Activated CD4-positive, alpha-beta T cell treated with anti-CD3 and anti-CD28 coated beads, Interleukin-2, Interleukin-4, amounts not matched to agents 100 ng/mL and 50 ng/mL, durations not matched to agents 16 hours and 8 hours (primary cell): Measurements from ENCODE around the gene POLR2E.
"Not testable (repeated sequence)": the region's sequence is repeated elsewhere in the genome, so short reads cannot be mapped to it uniquely, and the experiment has no call there.

Source experiments
- DNase-seq: peaks from one replicate; pipeline ENCODE4 v3.0.0-alpha.2; 2020; ENCODE audit warnings: low spot score

Gene POLR2E

DNA sequence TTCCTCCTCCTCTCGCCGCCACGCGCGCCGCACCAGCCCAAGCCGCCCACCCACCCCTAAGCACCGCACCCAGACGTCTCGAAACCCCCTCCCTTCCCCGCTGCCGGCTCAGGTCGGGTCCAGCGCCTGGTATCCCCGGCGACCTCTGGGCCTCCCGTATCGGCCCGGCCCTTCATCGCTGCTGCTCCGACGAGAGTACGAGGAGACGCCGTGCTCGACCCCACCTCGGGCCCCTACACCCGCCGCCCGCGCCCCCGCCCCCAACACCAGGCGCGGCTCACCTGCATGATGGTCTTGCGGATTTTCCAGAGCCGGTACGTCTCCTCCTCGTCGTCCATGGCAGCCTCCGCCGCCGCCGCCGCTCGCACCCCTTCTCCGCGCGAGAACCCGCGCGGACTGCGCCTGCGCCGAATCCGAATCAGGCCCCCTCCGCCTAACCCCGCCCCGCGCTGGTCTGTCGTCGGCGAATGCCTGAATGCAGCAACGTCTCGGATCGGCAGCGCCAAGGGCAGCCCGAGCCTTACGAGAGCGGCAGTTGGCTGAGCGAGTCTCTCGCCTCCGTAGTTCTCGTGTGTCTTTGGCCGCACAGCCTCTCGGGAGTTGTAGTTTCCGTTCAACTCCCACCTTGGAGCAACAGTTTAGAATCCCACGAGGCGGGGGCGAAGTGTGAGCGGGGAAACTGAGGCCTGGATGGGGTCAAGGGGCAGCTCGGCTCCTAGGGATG is at the start of gene POLR2E:
Gene POLR2E (minus strand): TSS at position 398 of the 724 bp plus-strand sequence. CDS start 60 bp downstream, at position 338.
- DNase-seq = peak; percentile 99

DNA sequence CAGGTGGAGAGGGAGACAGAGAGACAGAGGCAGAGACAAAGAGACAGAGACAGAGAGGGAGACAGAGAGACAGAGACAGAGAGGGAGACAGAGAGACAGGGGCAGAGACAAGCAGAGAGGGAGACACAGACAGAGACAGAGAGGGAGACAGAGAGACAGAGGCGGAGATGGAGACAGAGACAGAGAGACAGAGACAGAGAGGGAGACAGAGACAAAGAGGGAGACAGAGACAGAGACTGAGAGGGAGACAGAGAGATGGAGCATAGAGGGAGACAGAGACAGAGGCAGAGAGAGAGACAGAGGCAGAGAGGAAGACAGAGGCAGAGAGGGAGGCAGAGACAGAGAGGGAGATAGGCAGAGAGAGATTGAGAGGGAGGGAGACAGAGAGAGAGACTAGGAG is 49.6 kb upstream of the POLR2E start:
- DNase-seq = no peak

DNA sequence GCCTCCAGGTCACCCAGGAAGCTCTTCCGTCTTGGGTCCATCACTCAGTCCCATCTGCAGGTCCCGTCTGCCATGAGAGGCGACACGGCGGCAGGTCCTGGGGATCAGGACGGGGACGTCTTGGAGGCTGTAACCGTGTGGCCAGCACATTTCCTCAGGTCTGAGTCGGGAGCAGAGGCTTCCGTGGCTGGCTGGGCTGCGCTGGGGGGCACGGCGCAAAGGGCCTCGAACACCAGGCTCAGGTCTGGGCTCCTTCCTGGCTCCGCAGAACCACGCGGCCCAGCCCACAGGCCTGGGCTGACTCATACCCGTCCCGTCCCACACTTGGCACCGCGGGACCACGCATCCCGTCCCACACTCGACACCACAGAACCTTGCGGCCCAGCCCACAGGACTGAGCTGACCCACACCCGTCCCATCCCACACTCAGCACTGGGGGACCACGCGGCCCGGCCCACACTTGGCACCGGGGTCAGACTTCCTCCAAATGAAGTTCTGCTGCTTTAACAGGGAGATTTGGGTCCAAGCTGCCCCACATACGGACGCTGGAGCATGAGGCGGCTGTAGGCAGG is 48.7 kb upstream of the POLR2E start:
- no peak for DNase-seq

DNA sequence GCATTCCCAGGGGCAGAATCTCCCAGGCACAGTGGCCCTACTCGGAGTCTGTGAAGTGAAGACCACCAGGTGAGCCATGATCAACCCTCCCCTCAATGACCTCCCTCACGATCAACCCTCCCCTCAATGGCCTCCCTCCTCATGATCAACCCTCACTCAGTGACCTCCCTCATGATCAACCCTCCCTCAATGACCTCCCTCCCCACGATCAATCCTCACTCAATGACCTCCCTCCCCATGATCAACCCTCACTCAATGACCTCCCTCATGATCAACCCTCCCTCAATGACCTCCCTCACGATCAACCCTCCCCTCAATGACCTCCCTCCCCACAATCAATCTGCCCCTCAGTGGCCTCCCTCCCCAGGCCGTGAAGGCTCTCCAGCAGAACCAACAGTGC is 46.8 kb upstream of the POLR2E start:
- no peak for DNase-seq

DNA sequence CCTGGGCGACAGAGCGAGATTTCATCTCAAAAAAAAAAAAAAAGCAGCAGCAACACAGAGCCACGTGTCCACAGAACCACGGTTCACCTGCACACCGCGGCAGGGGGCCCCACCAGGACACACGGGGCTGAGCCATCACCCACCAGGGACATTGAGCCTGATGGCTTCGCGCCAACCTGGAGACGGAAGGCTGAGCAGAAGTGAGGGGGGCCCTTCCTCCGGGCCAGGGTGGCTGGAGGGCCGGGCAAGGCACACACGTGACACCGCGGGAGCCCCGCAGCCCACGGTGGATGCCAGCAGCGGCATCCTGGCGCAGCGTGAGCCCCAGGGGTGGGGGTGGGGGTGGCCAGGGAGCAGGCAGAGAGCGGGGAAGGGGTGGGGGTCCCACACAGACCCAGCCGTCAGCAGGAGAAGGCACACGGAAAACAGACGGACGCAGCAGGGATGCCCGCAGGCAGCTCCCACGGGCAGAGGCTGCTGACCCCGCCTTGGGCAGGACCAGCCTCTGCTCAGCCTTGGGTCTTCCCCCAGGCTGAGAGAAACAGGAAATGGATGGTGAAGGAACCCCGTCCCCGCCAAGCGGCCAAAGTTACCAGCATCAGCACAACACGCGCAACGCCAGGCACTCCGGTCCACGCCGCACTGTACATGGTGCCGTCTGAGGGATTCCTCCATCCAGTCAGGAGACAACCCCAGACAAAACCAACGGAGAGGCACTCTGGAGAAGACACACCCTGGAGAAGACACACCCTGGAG is 45.3 kb upstream of the POLR2E start:
- no peak for DNase-seq

DNA sequence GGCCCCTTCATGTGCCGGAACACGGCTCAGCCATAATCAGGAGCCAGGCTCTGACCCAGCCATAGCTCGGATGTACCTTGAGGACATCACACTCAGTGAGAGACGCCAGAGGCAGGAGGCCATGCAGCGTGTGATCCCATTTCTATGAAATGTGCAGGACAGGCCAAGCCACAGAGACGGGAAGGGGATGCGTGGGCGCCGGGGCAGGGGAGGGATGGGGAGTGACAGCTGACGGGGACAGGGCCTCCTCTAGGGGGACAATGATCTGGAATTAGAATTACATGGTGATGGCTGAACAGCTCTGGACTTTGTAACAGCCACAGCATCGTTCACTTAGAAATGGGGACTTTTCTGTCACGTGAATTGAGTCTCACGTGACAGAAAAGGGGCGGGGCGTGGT is 44.0 kb upstream of the POLR2E start:
- DNase-seq = no peak

DNA sequence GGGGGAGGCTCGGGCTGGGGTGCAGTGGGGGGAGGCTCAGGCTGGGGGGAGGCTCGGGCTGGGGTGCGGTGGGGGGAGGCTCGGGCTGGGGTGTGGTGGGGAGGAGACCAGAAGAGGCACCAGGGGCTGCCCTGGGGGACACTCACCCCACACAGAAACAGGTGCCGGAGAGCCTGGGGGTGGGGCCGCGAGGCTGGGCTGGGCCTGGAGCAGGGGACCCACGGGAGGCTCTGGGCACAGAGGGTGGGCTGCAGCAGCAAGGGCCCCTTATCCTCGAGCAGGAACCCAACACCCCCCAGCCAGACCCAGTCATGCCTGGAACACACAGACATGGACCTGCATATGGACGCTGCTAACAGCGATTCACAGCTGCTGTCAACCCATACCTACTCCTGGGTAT is 42.9 kb upstream of the POLR2E start:
- DNase-seq = no peak

DNA sequence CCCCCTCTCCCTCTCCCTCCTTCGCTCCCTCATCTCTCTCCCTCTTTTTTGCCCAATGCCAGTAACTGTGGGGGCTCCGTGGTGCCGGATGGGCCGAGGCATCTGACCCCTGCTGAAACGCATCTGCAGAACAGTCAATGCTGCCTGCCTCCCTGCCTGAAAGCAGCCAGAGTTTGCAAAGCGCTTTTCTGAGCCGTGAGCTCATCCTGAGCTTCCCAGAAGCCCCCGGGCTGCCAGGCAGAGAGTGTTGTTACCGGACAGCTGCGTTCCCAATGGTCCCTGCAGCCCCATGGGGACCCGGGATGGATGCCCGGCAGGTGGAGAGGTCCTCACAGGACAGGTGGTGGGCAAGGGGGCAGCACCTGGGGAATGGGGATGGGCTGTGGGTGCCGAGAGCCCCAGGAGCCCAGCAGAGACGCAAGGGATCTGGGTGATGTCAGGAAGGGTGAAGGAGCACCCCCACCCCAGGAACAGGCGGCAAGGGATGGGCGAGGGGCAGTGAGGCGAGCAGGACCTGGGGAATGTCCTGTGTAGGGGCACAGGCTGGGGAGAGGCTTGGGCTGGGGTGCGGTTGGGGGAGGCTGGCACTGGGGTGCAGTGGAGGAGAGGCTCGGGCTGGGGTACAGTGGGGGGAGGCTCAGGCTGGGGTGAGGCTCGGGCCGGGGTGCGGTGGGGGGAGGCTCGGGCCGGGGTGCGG is 41.6 kb upstream of the POLR2E start:
- no peak for DNase-seq

DNA sequence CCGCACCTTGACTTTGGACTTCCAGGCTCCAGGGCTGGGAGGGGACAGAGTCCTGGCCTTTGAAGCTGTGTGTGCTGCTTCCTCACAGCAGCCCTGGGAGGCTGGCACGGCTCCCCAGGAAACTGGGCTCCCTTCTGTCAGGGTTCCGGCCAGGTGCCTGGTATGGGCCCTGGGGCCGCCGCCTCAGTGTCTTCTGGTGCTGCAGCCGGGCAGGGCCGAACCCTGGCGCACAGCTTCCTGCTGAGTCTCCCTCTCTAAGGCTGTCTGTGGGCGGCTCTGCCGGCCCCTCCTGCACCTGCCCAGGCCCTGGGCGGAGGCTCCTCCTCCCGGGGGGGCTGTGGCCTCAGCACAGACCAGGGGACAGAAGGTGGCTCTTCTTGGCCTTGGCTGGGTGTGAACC is 41.0 kb upstream of the POLR2E start:
- no peak for DNase-seq

DNA sequence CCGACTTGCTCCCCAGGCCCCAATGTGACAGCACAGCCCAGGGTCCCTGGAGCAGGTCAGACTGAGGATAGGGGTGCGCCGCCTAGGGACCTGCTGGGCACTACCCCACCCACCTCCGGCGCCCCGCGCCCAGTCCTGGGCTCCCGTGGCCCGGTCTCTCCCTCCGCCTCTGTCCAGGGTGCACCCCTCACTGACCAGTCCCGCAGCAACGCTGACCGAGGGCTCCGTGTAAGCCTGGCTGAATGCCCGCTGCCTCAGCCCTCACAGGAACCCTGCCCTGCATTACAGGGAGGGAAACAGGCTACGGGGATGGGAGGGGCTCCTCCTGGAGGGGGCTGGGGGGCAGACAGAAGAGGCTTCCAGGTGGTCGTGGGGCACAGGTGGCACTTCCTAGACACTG is 40.3 kb upstream of the POLR2E start:
- no peak for DNase-seq

DNA sequence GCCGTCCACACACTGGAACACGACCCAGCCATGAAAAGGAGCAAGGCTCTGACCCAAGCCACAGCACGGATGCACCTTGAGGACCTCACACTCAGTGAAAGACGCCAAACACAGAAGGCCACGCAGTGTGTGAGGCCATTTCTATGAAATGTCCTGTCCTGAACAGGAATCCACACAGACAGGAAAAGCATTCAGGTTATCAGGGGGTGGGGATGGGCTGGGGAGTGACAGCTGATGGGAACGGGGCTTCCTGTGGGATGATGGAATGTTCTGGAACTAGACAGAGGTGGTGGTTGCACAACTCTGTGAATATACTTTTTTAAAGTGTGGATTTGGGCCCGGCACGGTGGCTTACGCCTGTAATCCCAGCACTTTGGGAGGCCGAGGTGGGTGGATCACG is 39.3 kb upstream of the POLR2E start:
- DNase-seq = no peak

DNA sequence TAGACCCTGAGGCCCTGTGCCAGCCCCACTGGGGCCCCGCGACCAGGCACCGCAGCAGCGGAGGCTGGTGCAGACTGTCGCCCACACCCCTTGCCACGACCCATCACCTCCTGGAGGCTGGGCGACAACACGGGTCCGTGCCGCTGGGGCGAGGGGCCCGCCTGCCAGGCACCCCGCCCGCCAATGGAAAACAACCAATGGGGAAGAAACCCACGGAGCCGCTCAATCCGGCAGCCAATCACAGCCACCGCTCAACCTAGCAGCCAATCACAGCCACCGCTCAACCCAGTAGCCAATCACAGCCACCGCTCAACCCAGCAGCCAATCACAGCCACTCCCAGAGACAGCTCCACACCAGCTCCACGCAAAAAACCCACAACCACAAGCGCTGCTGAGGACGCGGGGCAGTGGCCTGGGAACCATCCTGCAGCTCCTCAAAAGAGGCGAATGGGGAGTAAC is 38.3 kb upstream of the POLR2E start:
- peak; percentile 90 for DNase-seq

DNA sequence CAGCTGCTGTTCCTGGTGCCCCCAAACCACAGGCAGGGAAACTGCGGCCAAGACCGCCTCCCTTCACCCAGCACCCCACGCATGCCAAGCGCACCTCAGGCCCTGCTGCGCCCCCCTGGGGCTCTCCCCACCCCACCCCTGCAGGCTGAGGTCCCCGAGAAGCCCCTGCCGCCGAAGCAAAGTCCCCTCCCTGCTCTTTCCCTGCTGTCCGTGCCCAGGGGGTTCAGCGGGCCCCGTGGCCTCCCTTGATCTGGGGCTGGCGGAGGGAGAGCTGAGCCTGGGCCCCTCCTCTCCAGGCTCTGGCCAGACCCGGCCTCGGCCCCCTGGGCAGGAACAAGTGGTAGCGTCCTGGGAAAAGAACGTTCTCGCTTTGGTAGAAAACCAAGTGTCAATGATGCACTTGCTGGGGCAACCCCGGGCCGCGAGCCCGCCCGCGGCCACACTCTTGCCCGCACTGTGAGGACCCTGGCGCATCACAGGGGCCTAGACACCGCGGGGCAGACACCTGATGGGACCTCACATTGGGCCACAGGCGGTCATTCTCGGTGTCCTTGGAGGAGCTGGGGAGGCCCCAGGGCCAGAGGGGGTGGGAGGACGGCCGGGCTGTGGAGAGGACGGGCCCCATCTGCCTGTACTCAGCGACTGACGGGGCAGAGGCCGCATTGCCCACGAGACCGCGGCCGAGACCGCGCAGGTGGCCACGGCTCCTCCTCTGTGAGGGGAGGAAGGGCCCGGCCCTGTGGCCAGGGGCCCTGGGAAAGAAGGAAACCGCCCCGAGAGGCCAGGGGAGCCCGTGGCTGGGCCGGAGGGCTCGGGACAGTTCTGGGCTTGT is 37.6 kb upstream of the POLR2E start:
- DNase-seq = peak; percentile 33

DNA sequence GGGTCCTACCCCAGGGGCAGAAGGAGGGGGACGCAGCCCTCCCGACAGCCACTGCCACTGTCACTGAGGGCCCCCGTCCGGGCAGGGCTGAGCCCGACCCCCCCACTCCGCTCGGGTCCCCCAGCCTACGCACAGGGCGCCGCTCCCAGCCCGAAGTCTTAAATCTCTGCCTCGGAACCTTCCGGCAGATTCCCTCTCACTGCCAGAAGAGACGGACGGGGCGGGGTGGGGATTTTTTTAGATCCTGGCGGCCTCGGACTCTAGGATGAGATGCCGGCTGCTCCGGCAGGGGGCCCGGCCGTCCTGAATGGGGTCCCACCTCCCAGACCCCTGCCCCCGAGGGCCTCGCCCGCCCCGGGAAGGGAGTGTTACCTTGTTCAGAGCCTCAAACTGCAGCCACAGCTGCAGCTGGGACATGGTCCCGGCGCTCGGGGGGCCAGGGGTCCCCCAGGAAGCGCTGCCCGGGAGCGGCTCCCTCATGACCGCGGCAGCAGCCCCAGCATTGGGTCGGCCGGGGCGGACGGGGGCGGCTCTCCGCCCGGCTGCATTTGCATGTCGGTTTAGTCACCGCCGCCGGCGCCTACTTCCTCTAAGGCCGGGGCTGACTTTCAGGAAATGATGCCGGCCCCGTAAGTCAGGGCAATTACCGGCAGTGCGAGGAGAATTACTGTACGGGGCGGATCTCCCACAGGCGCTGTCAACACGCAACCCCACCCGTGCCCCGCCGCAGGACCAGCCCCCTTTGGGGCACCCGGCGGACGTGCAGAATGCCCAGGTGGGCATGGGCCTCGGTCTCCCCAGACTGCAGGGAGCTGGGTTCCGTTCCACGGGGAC is 36.8 kb upstream of the POLR2E start:
- DNase-seq = peak; percentile 91

DNA sequence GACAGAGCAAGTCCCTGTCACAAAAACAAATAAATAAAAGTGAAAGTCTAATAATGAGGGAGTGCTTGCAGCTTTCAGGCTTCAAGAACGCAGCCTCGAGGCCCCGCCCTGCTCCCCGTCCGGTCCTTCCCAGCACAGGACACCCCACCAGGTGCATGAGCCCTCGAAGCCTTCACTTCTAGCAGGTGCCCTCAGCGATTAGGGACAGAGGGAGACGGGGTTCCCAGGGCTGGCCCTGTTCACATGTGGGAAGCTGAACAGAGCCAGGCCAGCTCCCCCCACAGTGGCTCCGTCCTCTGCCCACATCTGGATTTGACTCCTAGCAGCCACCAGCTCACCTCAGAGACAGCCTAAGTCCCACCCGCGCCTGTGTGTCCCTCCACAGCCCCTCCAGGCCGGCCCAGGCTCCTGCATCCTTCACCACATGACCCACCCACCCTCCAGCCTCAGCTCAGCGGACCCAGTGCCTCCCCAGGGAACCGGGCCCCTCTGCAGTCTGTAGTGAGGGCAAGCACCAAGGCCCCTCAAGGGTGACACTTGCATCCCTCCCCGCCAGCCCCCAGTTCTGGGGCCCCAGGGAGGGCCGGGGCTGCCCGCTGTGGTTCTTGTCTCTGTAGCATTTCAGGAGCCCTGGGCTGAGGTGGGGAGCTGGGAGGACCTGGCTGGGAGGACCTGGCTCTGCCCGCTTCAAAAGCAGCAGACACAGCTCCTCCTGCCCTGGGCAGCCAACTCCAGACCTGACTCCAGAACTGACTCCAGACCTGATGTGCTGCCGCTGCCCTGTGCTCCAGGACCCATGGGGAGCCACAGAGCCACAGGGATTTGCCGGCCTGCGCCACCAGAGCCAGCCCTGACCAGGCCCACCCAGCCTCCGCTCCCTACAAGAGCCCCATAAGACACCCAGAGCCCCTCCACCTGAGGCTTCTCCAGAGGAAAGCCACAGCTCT is 35.9 kb upstream of the POLR2E start:
- peak; percentile 42 for DNase-seq

DNA sequence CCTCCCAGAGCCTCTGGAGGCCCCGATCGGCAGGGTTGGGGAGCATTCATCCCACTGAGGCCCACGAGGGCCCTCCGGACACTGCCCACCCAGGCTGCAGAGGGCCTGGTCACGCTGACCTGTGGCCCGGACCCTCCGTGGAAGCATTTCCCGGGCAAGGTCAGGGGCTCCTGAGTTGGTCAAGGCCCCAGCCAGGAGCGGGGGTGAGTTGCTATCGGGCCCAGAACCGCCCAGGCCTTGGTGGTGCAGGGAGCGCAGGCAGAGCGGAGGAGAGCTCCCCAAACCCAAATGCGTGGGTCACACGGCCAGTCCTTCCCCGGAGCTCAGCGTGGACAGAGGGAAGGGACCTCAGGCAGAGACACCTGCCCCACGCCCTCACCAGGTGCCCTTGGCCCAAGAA is 34.4 kb upstream of the POLR2E start:
- DNase-seq = no peak

DNA sequence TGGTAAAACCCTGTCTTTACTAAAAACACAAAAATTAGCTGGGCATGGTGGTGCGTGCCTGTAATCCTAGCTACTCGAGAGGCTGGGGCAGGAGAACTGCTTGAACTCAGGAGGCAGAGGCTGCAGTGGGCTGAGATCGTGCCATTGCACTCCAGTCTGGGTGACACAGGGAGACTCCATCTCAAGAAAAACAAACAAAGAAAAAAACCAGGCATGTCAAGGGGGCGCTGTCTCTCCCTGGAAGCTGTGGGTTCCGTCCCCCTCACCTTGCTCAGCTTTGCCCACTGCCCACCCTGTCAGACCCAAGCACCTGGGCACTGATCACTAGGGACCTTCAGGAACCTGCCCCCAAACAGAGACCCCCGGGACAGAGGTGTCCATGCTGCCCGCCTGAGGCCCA is 33.9 kb upstream of the POLR2E start:
- DNase-seq = not testable (repeated sequence)

DNA sequence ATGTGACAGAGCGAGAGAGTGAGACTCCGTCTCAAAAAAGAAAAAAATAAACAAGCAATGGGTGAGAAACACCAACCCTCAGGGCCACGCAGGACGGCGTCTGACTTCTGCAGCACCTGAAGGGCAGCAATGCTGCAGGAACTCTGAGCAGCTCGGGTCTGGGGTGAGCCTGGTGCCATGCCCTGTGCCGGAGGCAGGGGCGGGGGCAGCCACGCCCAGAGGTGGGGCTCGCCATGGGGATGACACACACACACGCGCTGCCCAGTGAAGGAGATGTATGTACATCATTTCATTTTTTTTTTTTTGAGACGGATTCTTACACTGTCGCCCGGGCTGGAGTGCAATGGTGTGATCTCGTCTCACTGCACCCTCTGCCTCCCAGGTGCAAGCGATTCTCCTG is 32.9 kb upstream of the POLR2E start:
- no peak for DNase-seq

DNA sequence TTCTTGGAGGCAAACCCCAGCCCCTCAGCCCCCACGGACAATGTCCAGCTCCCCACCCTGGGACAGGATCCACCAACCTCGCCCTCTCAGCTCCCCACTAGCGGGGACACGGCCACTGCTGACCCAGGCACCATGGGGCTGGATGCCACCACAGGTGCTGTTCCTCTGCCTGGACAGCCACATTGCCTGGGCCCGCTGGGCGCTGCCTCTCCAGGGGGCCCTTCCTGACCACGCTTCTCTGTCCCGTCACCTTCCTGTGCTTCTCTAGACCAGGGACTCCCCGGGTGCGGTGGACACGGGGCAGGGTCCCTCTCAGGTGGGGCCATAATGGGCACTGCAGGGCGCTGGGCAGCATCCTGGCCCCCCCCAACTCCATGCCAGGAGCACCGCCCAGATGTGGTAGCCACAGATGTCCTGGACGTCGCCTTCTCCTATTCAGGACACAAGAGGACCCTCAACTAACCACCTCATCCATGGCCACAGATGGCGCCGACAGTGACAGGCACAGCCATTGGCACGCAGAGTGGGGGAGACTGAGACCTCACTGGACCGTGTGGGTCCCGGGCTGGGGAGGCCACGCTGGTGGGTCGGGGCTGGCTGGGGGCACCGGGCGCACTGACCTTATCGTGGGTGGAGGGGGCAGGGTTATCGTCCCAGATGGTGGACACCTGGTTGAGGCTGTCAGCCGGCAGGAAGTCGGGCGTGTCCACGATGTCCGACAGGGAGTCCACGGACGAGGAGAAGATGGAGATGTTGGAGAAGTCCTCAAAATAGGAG is 32.0 kb upstream of the POLR2E start:
- no peak for DNase-seq
